Right atrium auricular region (tissue), 2 donors: ENCODE results near the gene CNTLN. TPM values are rescaled to one million over a fixed set of nuclear protein-coding genes. Genes with fewer than 3 reads are reported as not detected.
A peak's percentile ranks its signal among the peaks of the same experiment; 100 is the strongest.
"Not testable (repeated sequence)": the region's sequence is repeated elsewhere in the genome, so short reads cannot be mapped to it uniquely, and the experiment has no call there.

ENCODE experiments used
- DNase-seq: peaks from one replicate; pipeline ENCODE4 v3.0.0-alpha.2; 2019; ENCODE audit warnings: low spot score
- H3K27ac ChIP-seq, 2 donors: fragments of 200-600 bp; sonication (generic); 1 replicate in 1 of 2; 2 replicates in 1 of 2; pipeline ENCODE4 v1.5.1; 2016 to 2019
- H3K27me3 ChIP-seq, 2 donors: fragments of 200-600 bp; sonication (generic); one replicate each; pipeline versions ENCODE4 v1.5.1 to v1.6.0; 2017 to 2019
- H3K36me3 ChIP-seq: fragments of 200-600 bp; sonication (generic); one replicate; pipeline ENCODE4 v1.5.1; 2016
- H3K4me1 ChIP-seq, 2 donors: fragments of 200-600 bp; sonication (generic); one replicate each; pipeline versions ENCODE4 v1.5.1 to v1.6.0; 2017 to 2019
- H3K4me3 ChIP-seq, 2 donors: fragments of 200-600 bp; sonication (generic); 1 replicate in 1 of 2; 2 replicates in 1 of 2; pipeline ENCODE4 v1.5.1; 2017 to 2019; ENCODE audit warnings: mild to moderate bottlenecking in 1 of 2, moderate library complexity in 1 of 2
- H3K9me3 ChIP-seq, 2 donors: fragments of 200-600 bp; sonication (generic); one replicate each; pipeline ENCODE4 v1.5.1; 2019
- total RNA-seq, 2 donors: library from RNA; depleted of rRNA; stranded (reverse); fragments of >200 nt; gene quantifications; one replicate each; pipeline ENCODE4 v1.1.0, GENCODE V29; 2016
- TF ChIP-seq, protein P1 (sequence below), 2 donors: fragments of 200-600 bp; sonication (generic); IDR thresholded peaks; one replicate each; pipeline ENCODE4 v1.5.1; 2019; ENCODE audit warnings: antibody characterized with exemption in 2 of 2

The CNTLN gene
- total RNA-seq, 2 donors from 2014 or later, result 3.2 to 5.9 TPM

DNA sequence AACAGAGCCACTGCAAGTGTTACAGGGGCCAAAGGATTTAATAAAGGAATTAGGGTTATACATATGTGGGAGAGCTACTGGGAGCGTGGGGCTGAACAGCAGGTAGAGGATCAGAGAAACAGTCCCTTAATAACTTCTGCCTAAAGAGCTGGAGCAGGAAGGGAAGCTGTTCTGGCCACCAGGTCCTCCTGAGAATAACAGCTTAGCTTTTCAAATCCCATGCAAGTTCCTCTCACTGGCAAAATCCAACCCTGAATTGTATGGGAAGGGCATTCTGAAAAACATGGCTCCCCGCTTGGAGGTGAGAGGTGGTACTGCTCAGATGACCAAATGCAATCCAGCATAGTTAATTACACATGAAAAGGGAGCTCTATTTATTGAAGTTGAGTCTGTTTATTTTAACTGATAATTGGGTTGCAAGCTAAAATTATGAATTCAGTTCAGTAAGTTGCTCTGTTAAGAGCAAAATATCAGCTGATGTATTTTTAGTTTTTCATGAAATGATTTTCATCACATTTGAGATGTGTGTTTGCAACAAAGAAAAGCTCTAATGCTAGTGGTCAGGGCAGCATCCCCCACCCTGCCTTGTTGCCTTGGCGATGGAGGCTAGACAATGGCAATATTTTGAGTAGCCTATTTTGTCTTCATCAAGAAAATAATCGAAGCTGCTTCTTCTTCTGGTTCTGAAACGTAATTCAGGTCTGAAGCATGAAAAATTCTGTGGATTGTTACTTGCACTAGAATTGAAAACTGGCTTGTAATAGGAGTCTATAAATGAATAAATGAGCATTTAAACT, 385.6 kb downstream of the CNTLN start:
- no peak for DNase-seq
- Histone ChIP-seq H3K36me3 (no peaks in the 10 kb centered on the region), H3K4me1 (no peaks in the 10 kb centered on the region), H3K27me3 (no peaks in the 10 kb centered on the region), H3K9me3 (no peaks in the 10 kb centered on the region), H3K4me3 (no peak overlapping the region), H3K27ac (no peak overlapping the region)
- TF ChIP-seq, protein P1, sequence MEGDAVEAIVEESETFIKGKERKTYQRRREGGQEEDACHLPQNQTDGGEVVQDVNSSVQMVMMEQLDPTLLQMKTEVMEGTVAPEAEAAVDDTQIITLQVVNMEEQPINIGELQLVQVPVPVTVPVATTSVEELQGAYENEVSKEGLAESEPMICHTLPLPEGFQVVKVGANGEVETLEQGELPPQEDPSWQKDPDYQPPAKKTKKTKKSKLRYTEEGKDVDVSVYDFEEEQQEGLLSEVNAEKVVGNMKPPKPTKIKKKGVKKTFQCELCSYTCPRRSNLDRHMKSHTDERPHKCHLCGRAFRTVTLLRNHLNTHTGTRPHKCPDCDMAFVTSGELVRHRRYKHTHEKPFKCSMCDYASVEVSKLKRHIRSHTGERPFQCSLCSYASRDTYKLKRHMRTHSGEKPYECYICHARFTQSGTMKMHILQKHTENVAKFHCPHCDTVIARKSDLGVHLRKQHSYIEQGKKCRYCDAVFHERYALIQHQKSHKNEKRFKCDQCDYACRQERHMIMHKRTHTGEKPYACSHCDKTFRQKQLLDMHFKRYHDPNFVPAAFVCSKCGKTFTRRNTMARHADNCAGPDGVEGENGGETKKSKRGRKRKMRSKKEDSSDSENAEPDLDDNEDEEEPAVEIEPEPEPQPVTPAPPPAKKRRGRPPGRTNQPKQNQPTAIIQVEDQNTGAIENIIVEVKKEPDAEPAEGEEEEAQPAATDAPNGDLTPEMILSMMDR (IDR thresholded peaks at IDR 0.05), result no peak

DNA sequence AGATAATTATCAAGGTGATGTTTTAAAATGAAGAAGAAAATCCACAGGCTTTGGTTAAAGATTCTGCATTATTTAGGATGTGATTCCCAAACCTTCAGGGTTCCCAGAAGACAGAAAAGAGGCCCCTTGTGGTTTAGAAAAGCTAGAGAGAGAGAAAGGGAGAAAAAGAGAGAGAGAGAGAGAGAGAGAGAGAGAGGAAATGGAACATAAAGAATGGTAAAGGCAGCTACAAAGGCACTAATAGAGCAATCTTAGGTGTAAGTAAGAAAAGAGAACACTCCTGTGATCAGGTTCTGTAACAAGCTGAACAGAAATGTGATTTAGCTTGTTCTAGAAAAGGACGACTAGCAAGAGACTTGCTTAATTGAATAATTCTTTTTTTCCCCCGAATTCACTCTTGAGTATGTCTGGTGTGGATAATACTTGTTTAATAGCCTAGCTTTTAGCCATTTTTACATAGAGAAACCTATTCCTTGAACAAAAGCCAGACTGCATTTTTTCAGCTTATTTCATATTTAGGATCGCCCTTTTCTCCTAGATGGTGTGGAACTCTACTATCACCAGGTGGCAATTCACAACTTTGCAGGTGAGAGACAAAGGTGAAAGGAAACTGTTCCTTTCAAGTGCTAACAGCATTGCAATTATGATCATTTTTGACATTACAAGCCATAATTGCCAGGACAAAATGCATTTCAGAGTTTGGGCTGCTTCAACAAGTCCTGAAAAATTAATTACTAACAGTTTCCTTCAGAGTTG, 386.4 kb downstream of the CNTLN start:
- DNase-seq, result no peak
- Histone ChIP-seq H3K27ac (no peak overlapping the region), H3K4me1 (no peaks in the 10 kb centered on the region), H3K9me3 (no peaks in the 10 kb centered on the region), H3K27me3 (no peaks in the 10 kb centered on the region), H3K4me3 (no peak overlapping the region), H3K36me3 (no peaks in the 10 kb centered on the region)
- TF ChIP-seq, protein P1 (IDR thresholded peaks at IDR 0.05), result no peak

DNA sequence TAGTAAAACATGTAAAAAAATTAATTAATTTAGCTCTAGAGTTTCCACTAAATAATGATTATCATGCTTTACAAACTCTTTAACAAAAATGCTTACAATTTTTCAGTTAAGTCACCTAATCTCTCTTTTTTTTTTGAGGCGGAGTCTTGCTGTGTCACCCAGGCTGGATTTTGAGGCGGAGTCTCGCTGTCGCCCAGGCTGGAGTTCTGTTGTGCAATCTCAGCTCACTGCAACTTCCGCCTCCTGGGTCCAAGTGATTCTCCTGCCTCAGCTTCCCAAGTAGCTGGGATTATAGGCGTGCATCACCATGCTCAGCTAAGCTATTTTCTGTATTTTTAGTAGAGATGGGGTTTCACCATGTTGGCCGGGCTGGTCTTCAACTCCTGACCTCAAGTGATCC, 391.9 kb downstream of the CNTLN start:
- not testable (repeated sequence) for H3K36me3 ChIP-seq, H3K4me3 ChIP-seq, H3K27ac ChIP-seq, DNase-seq, H3K27me3 ChIP-seq, H3K9me3 ChIP-seq, H3K4me1 ChIP-seq

DNA sequence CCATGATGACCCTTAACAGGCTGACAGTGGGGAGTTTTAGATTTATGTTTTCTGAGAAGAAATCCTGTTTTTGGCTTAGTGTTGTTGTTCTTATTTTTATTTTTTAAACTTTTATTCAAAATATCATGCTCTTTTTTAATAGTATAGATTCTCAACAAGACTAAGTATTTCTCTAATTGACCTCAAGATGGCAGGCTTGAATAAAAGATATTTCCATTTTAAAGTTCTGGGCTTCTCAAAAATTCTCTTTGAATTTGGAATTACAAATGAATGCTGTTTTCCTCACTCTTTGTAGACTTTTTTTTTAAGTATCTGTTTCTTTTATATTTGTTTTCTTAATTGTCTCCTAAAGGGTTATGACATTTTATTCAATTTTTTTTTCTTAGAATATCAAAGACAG, 394.0 kb downstream of the CNTLN start:
- no peaks in the 10 kb centered on the region for H3K4me1 ChIP-seq
- no peaks in the 10 kb centered on the region for H3K9me3 ChIP-seq

DNA sequence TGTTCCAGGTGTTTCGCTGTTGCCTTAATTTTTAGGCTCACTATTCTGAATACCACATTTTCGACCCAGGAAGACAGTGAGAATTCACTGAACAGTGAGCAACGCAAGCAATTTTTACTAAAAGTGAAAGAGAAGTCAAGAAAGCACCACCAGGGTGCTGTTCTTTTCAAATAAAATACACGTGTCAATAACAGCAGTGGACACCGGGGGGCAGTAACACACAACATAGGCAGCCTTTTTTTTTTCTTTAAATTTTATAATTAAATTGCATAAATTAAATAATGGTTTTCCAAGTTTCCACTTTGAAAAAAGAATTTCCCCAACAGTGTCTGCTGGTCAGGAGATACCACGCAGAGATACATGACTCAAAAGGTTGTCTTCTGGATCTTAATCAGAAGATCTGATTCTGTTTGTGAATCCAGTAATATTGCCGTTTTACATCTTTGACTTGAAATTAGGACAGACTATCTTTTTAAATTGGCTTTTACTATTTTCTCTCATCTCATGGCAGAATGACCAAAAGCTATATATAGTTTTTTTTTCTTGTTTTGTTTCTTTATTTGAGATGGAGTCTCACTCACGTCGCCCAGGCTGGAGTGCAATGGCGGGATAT, 396.9 kb downstream of the CNTLN start:
- Histone ChIP-seq H3K4me1 (no peaks in the 10 kb centered on the region), H3K9me3 (no peaks in the 10 kb centered on the region), H3K27ac (no peak overlapping the region), H3K36me3 (no peaks in the 10 kb centered on the region), H3K4me3 (no peak overlapping the region), H3K27me3 (no peaks in the 10 kb centered on the region)
- TF ChIP-seq, protein P1 (IDR thresholded peaks at IDR 0.05), result peak; percentile 60 to 75
- DNase-seq, result no peak

More for the DNA sequence above, 394.0 kb downstream of the CNTLN start:
- Histone ChIP-seq H3K27ac (no peak overlapping the region), H3K36me3 (no peaks in the 10 kb centered on the region), H3K4me3 (no peak overlapping the region), H3K27me3 (no peaks in the 10 kb centered on the region)
- TF ChIP-seq, protein P1 (IDR thresholded peaks at IDR 0.05), result peak in 1 of 2 donors; percentile 41
- DNase-seq, result no peak

DNA sequence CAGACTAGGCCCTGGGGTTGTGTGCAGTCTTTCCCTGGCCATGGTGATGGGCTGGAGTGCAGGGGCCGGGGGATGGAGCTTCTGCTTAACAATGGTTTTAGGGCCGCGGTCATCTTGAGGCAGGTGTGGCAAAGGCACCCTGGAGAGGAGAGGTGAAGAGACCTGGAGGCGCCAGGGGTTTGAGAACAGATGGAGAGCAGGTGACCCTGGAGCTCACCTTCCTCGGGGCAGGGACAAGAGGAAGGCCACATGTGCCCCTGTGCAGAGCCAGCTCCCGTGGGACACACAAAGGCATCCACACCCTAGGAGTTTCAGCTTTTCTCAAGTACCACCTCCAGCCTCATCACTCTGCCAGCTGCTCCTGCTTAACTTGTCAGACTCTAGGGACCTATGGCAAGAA, 397.6 kb downstream of the CNTLN start:
- Histone ChIP-seq H3K4me3 (no peak overlapping the region), H3K4me1 (no peaks in the 10 kb centered on the region), H3K36me3 (no peaks in the 10 kb centered on the region), H3K27ac (no peak overlapping the region), H3K9me3 (no peaks in the 10 kb centered on the region), H3K27me3 (no peaks in the 10 kb centered on the region)
- TF ChIP-seq, protein P1 (IDR thresholded peaks at IDR 0.05), result no peak
- no peak for DNase-seq
